GM20431 (cell line): Measurements from ENCODE around the gene TBC1D1.

Experiments
- in situ Hi-C: fragments of 300-500 bp; cut with MseI, MboI; formaldehyde crosslinking; loops from one replicate; pipeline ENCODE4 v1.15.0; 2020; ENCODE audit warnings: low sequenced_read_pairs; ENCODE audit not compliant: unreplicated experiment

Gene TBC1D1

GRCh38 chr4:38086151-38086848 is 195.4 kb downstream of the TBC1D1 start:
- in situ Hi-C loops: no loop called here

GRCh38 chr4:38086849-38087226 is 196.0 kb downstream of the TBC1D1 start:
- in situ Hi-C loops: no loop called here

DNA sequence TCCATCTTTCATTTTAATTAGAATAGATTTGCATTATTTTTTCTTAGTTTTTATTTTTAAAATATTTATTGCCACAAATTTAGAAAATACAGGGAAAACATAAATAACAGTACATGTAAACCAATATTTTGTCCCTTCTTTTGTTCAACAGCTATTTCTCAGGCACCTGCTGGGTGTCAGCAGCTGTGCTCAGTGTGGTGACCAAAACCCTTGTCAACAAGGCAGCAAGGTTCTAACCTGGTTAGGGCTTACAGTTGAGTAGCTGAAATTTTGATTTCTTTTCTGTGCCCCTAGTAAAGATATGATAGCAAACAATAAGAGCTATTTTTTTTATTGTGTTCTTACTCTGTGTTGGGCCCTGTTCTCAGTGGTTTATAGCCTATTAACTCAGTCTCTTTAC is 197.4 kb downstream of the TBC1D1 start:
- in situ Hi-C loops: no loop called here

DNA sequence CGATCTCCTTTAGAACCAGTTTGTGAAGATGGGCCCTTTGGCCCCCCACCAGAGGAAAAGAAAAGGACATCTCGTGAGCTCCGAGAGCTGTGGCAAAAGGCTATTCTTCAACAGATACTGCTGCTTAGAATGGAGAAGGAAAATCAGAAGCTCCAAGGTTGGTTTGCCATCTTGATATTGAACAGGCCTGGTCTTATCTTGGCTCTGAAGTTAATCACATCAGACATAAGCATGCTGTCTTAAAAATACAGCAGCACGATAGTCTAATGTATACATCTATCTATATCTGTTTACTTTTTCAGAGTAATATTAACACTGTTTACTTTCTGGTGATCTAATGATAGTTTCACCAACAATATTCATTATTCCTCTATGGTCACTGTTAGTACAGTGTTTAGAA is 199.1 kb downstream of the TBC1D1 start:
- in situ Hi-C loops: no loop called here

- in situ Hi-C loops: no loop called here
Observed at GRCh38 chr4:38090455-38091246, 199.8 kb downstream of the TBC1D1 start.

DNA sequence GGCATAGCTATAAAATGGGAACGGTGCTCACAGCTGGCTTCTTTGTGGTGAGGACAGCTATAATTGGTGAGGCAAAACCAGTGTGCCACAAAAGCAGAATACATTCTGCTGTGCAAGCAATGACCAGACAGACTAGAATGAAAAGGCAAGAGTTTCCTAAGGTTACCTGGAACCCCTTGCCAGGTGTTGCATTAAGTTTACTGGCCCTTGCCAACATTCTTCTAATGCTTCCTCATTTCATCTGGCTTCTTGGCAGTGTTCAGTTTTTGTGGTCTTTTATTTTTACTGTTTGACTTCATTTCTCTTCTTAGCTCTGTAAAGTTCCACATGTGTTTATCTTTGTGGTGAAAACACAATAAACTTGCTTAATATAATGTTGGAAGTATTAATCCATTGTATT is 200.8 kb downstream of the TBC1D1 start:
- in situ Hi-C loops: no loop called here

- in situ Hi-C loops: no loop called here
Observed at GRCh38 chr4:38092701-38093100, 201.8 kb downstream of the TBC1D1 start.

DNA sequence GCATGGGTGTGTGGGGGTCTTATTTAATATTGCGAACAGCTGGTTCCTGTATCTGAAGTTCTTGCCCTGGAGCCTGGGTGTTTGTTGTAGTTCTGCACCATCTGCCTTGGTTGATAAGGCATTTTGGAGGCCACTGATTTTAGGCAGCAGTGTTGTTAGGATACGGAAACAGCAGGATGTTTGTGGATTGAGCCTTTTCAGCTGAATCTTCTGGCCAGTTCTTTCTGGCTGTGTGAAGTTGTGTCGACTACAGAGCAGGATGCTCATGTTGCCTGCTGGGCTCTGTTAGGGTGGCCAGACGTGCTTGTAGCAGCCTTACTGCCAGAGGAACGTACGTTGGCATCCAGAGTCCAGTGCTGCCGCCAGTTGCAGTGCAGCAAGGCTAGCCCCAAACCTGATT is 203.5 kb downstream of the TBC1D1 start:
- in situ Hi-C loops: no loop called here

DNA sequence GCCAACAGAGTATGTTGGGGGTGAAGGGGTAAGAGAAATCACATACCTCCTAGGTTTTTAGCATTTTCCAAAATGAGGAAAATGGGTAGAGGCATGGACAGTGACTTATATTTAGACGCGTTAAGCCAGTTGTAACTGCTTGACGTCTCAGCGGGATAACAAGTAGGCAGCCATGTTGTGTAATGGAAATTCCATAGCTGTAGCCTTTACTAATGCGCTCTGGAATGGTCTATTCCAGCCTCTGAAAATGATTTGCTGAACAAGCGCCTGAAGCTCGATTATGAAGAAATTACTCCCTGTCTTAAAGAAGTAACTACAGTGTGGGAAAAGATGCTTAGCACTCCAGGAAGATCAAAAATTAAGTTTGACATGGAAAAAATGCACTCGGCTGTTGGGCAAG is 204.8 kb downstream of the TBC1D1 start:
- in situ Hi-C loops: no loop called here

GRCh38 chr4:38097818-38098217 is 206.9 kb downstream of the TBC1D1 start:
- in situ Hi-C loops: no loop called here

GRCh38 chr4:38099020-38099600 is 208.2 kb downstream of the TBC1D1 start:
- in situ Hi-C loops: no loop called here

- in situ Hi-C loops: no loop called here
Observed at GRCh38 chr4:38099908-38100407, 209.1 kb downstream of the TBC1D1 start.

DNA sequence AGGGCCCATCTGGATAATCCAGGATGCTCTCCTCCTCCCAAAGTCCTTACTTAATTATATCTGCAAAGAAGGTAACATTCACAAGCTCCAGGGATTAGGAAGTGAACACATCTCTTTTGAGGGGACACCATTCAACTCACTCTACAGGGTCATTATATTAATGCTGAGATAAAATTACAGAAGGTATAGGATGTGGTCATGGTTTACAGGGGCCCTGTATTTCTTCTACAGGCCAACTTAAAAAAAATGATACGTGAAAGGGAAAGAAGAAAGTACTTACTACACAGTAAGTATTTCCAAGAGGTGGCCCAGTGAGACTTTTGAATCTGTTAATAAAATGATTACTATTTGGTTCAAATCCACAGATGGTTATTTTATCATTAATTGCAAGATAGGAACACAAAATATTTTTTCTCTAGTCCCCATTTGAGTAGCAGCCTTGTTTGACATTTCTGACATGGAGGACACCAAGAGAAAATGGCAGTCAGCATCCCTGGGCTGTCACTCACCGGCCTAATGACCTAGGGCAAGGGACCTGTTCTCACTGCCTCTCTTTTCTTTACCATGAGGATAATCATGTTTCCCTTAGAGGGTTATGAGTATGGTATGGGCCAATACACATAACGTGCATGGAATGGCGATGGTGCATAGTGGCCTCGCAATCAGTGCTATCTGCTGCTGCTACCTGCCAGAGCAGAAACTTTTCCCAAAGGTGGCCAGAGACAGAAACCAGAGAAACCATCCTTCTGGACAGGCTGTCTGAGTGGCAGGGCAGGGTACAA is 209.8 kb downstream of the TBC1D1 start:
- in situ Hi-C loops: no loop called here

DNA sequence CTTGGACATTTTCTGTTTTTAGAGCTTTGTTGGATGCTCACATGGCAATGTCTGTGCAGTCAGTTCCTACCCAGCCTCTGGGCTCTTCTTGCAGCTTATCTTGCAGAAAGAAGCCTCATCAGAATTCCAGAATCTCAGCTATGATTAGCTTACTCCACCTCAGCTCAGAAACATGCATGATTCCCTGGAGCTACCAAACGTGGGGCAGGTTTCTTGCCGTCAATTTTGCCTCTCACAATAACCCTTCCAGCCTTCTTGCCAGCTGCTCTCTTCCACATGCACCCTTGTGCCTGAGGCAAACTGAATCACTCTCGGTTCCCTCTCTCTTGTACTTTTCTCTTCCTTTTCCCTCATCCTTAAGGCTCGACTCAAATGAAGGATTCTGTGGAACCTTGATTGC is 210.7 kb downstream of the TBC1D1 start:
- in situ Hi-C loops: no loop called here

DNA sequence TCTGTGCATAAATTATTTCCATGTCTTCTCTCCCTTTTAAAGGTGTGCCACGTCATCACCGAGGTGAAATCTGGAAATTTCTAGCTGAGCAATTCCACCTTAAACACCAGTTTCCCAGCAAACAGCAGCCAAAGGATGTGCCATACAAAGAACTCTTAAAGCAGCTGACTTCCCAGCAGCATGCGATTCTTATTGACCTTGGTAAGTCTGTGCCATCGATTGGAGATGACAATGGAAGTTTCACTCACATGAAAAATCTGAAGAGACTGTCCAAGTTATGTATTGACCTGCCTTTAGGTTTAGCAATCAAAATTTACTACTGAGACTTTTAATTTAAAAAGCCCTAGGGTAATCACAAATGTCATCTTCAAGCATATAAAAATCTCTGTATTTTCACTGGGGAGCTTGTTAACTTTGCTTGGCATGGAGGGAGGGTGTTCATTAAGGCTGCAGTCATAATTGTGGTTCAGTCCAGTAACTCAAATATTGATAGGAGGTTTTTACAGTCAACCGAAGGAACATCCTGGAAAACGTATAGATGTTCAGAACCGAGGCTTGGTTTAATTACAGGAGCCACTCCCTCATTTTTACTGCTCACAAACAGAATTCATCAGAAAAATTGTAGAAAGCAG is 212.2 kb downstream of the TBC1D1 start:
- in situ Hi-C loops: no loop called here

DNA sequence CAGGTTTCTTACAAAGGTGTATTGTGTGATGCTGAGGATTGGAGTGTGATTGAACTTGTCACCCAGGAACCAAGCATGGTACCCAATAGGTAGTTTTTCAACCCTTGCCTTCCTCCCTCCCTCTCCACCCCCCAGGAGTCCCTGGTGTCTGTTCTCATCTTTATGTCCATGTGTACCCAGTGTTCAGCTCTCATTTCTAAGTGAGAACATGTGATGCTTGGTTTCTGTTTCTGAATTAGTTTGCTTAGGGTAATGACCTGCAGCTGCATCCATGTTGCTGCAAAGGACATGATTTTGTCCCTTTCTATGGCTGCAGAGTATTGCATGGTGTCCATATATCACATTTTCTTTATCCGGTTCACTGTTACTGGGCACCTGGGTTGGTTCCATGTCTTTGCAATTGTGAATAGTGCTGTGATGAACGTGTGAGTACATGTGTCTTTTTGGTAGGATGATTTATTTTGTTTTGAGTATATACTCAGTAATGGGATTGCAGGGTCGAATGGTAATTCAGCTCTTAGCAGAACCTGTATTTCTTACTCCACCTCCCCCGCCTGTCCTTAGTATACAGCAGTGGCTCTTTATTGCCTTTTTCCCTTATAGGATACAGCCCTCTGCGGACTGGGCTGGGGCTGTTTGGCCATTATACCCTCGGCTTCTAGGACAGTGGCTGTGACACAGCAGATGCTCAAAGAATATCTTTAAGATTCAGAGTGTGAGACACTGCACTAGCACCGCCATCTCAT is 214.8 kb downstream of the TBC1D1 start:
- in situ Hi-C loops: no loop called here

DNA sequence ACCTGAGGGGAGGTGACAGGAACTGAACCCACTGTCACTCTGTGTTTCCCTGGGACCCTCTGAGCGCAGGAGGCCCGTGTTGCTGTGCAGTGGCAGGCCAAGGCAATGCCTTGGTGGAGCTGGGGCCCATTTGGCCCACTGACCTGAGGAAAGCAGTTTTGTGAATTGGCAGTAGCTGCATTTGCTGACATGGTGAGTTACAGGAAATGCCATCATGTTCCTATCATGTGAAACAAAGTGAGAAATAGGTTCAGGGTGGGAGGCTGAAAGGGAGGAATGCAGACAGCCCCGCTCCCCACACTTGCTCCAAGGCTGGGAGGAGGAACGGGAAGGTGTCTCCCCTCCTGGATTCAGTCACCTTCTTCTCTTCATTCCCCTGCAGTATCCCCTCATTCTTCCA is 215.4 kb downstream of the TBC1D1 start:
- in situ Hi-C loops: no loop called here

GRCh38 chr4:38106886-38107514 is 216.1 kb downstream of the TBC1D1 start:
- in situ Hi-C loops: no loop called here

DNA sequence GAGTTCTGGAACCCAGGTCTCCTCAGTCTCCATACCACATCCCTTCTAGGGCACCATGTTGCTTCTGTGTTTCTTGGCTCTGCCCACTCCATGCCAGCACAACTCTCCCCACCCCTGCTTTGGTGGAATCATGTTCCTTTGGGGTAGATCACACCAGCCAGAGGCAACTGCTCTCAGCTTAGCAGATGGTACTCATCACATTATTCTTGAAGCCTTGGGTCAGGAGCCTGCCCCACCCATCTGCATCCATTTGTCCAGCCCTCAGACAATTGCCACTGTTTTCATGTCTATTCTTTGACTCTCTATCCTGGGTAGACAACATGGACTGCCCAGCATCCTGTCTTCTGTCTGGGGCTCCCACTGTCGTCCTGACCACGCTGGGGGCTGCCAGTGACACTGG is 216.9 kb downstream of the TBC1D1 start:
- in situ Hi-C loops: no loop called here
